GM12878 (cell line): ENCODE results near the gene UBE2J2. TPM values are rescaled to one million over a fixed set of nuclear protein-coding genes. Genes with fewer than 3 reads are reported as not detected.

Experiments
- ATAC-seq: fragments of 200-7000 bp; cut with Tn5 transposase; 3 replicates; pipeline ENCODE4 v1.9.1; 2020; ENCODE audit warnings: mild to moderate bottlenecking, moderate library complexity
- BruUV-seq: library from RNA; stranded (reverse); fragments of 400-500 nt; replicated peaks from 2 replicates; lab custom pipeline; 2021; lab: Mats Ljungman, UMichigan
- CTCF ChIA-PET: fragments of 300-600 bp; sonication (Branson Sonifier 250); formaldehyde crosslinking; extraction: SDS; loops from one replicate; lab custom pipeline; 2021; ENCODE audit warnings: inconsistent platforms; lab: Yijun Ruan, JAX
- POLR2A ChIA-PET: fragments of 350-600 bp; formaldehyde crosslinking; extraction: SDS; loops from one replicate; lab custom pipeline; 2021; ENCODE audit warnings: inconsistent platforms; lab: Charles Lee
- RAD21 ChIA-PET: fragments of 300-600 bp; sonication (Branson Sonifier 250); formaldehyde crosslinking; loops from one replicate; lab custom pipeline; 2023; ENCODE audit warnings: antibody characterized with exemption; ENCODE audit not compliant: unreplicated experiment; lab: Charles Lee
- SMC1A ChIA-PET: fragments of 300-600 bp; sonication (Branson Sonifier 250); formaldehyde crosslinking; loops from one replicate; lab custom pipeline; 2023; ENCODE audit not compliant: unreplicated experiment, uncharacterized antibody; lab: Charles Lee
- DNase-seq: peaks from one replicate; pipeline ENCODE4 v3.0.0-alpha.2; 2011; ENCODE audit warnings: low read depth, low spot score
- FAIRE-seq: peaks from 3 replicates; lab custom pipeline; 2011; peaks lifted over from hg19 to GRCh38; lab: Jason Lieb, UNC
- H2AFZ ChIP-seq: 2 replicates; pipeline ENCODE4 v1.6.0; 2011; ENCODE audit warnings: low read depth, low read length, control low read depth; ENCODE audit not compliant: control insufficient read depth
- H3K27ac ChIP-seq: 2 replicates; pipeline ENCODE4 v1.5.1; 2011; ENCODE audit warnings: control low read depth; ENCODE audit not compliant: control insufficient read depth, insufficient read depth
- H3K27me3 ChIP-seq, 2 experiments: replicated peaks in 1 of 2; 2 replicates each; pipeline versions ENCODE4 v1.6.0 to v1.6.1; 2011; ENCODE audit warnings: low read length in 1 of 2; ENCODE audit not compliant: control insufficient read depth in 2 of 2, insufficient read depth in 2 of 2
- H3K36me3 ChIP-seq, 2 experiments: 2 replicates each; pipeline ENCODE4 v1.5.1; 2011; ENCODE audit warnings: low read length in 1 of 2; ENCODE audit not compliant: control insufficient read depth in 2 of 2, insufficient read depth in 2 of 2
- H3K4me1 ChIP-seq: 2 replicates; pipeline ENCODE4 v1.6.1; 2011; ENCODE audit warnings: mild to moderate bottlenecking, low read length, moderate library complexity, mixed read lengths; ENCODE audit not compliant: control insufficient read depth, insufficient read depth
- H3K4me2 ChIP-seq: 2 replicates; pipeline ENCODE4 v1.6.0; 2011; ENCODE audit warnings: control low read depth; ENCODE audit not compliant: control insufficient read depth, insufficient read depth
- H3K4me3 ChIP-seq: fragments of 200-600 bp; sonication (generic); 2 replicates; pipeline ENCODE4 v1.5.1; 2016
- H3K79me2 ChIP-seq: 2 replicates; pipeline ENCODE4 v1.6.0; 2011; ENCODE audit warnings: low read length; ENCODE audit not compliant: control insufficient read depth, insufficient read depth
- H3K9ac ChIP-seq: 2 replicates; pipeline ENCODE4 v1.8.0; 2011; ENCODE audit warnings: low read length, control low read depth, mixed read lengths; ENCODE audit not compliant: control insufficient read depth, insufficient read depth
- H3K9me3 ChIP-seq: replicated peaks from 3 replicates; pipeline ENCODE4 v1.5.1; 2011; ENCODE audit warnings: mild to moderate bottlenecking, low read length; ENCODE audit not compliant: control insufficient read depth, insufficient read depth
- H4K20me1 ChIP-seq: 2 replicates; pipeline ENCODE4 v1.6.0; 2011; ENCODE audit not compliant: control insufficient read depth, insufficient read depth
- CBX3 ChIP-seq: fragments of 200-600 bp; sonication (generic); IDR thresholded peaks from 2 replicates; pipeline ENCODE4 v1.6.1; 2016; ENCODE audit warnings: low read depth, borderline replicate concordance
- CHD1 ChIP-seq: IDR thresholded peaks from 2 replicates; pipeline ENCODE4 v1.6.1; 2012; ENCODE audit warnings: low read depth, low read length, improper control_type of control experiment
- EZH2 ChIP-seq: IDR thresholded peaks from 2 replicates; pipeline ENCODE4 v1.6.1; 2012; ENCODE audit warnings: low read depth, mild to moderate bottlenecking, control low read depth, inconsistent platforms, low read length, borderline replicate concordance; ENCODE audit not compliant: control insufficient read depth
- HCFC1 ChIP-seq: fragments of 150-350 bp; IDR thresholded peaks from 2 replicates; pipeline ENCODE4 v1.6.1; 2014; ENCODE audit warnings: low read length
- HDAC6 ChIP-seq: fragments of 200-600 bp; sonication (generic); IDR thresholded peaks from one replicate; pipeline ENCODE4 v1.8.0; 2017; ENCODE audit warnings: antibody characterized with exemption; ENCODE audit not compliant: unreplicated experiment
- KDM1A ChIP-seq: fragments of 200-600 bp; sonication (generic); IDR thresholded peaks from 2 replicates; pipeline ENCODE4 v1.6.1; 2016; ENCODE audit warnings: borderline replicate concordance
- MEF2B ChIP-seq: fragments of 450-650 bp; IDR thresholded peaks from 2 replicates; pipeline ENCODE4 v1.6.1; 2018; ENCODE audit warnings: mild to moderate bottlenecking, moderate library complexity; ENCODE audit not compliant: partially characterized antibody, poor library complexity, severe bottlenecking
- POLR2A ChIP-seq: IDR thresholded peaks from 2 replicates; pipeline ENCODE4 v1.6.1; 2011; ENCODE audit warnings: low read depth, mild to moderate bottlenecking, low read length
- RAD51 ChIP-seq: fragments of 450-650 bp; IDR thresholded peaks from 2 replicates; pipeline ENCODE4 v1.6.1; 2016; ENCODE audit warnings: moderate library complexity, mild to moderate bottlenecking, inconsistent platforms
- SIX5 ChIP-seq: IDR thresholded peaks from 2 replicates; pipeline ENCODE4 v1.6.1; 2011; ENCODE audit warnings: mild to moderate bottlenecking, low read depth, low read length, moderate library complexity; ENCODE audit not compliant: severe bottlenecking
- STAT3 ChIP-seq: IDR thresholded peaks from 2 replicates; pipeline ENCODE4 v1.6.1; 2011; ENCODE audit warnings: low read depth, low read length, improper control_type of control experiment
- TCF12 ChIP-seq: IDR thresholded peaks from 2 replicates; pipeline ENCODE4 v1.6.1; 2011; ENCODE audit warnings: low read depth, mild to moderate bottlenecking, low read length
- WGBS: methylation state at CpG from one replicate; pipeline ENCODE4 v1.1.6; 2016; ENCODE audit warnings: low lambda C conversion rate; ENCODE audit not compliant: insufficient replicate concordance, insufficient coverage; ENCODE audit errors: missing lambda C conversion rate; 5-methylcytosine and 5-hydroxymethylcytosine counted together
- in situ Hi-C: fragments of 300-500 bp; cut with MboI; formaldehyde crosslinking; loops from 9 replicates; pipeline ENCODE4 v1.14.3; 2018; ENCODE audit warnings: mixed read lengths
- intact Hi-C: fragments of 100-400 bp; cut with micrococcal nuclease; formaldehyde crosslinking; loops from one replicate; pipeline ENCODE4 v1.14.2; 2022; ENCODE audit not compliant: unreplicated experiment
- polyA plus RNA-seq, 11 experiments: library from polyadenylated mRNA; depleted of rRNA in 4 of 11; unstranded in 6 of 11; stranded (reverse) in 5 of 11; fragments of >200 nt; fragmentation: Nextera tagmentation in 4 of 11; fragmentation: Illumina TruSeq in 1 of 11; extraction: Ambion mirVana in 4 of 11; extraction: Trizol in 1 of 11; gene quantifications; 1 replicate in 1 of 11; 2 replicates in 10 of 11; pipeline versions ENCODE4 v1.2.1 to v1.2.3, GENCODE V29; 2011 to 2016; ENCODE audit warnings: inconsistent platforms in 2 of 11, missing spikeins in 2 of 11, low read depth in 1 of 11
- total RNA-seq, 4 experiments: library from RNA; depleted of rRNA in 3 of 4; stranded (reverse); fragments of >200 nt in 3 of 4; fragmentation: Illumina TruSeq in 1 of 4; extraction: Trizol in 1 of 4; gene quantifications; 2 replicates each; pipeline versions ENCODE4 v1.2.1 to v1.2.3, GENCODE V29; 2013 to 2021
- TF ChIP-seq, protein P1 (sequence below): IDR thresholded peaks from 2 replicates; pipeline ENCODE4 v1.6.1; 2011; ENCODE audit warnings: low read depth, mild to moderate bottlenecking, low read length, moderate library complexity, borderline replicate concordance; ENCODE audit errors: extremely low read depth
- TF ChIP-seq, protein P2 (sequence below): IDR thresholded peaks from 2 replicates; pipeline ENCODE4 v1.6.1; 2011; ENCODE audit warnings: low read depth, low read length, improper control_type of control experiment, borderline replicate concordance

Gene UBE2J2
- total and polyA plus RNA-seq, 10 of the 15 experiments (the other 5 are each of a cell fraction or from before 2014, with no cell fraction given): 0.72 to 70.5 (median 49.2) TPM

DNA sequence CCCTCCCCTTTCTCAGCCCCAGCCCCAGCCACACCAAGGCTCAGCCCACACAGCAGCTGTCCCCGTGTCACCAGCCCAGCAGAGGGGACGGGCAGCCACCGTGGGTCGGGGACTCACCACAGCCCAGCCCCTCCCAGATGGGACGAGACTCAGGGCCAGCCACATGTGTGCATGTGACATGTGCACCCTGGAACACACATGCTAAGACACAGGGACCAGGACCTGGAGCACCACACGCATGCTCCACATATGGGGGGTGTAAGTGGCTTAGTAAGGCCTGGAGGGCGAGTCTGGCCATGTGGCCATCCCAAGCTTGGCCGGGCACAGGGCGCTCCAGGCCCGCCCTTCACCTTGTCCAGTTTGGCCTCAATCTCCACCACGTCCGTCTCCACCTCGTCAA, 30.1 kb upstream of the UBE2J2 start:
- Histone ChIP-seq H4K20me1 (no peaks in the 10 kb centered on the region), H2AFZ (no peak overlapping the region), H3K4me1 (peaks cover 27% of the 10 kb centered on the region)
- ATAC-seq: no peak
- CTCF ChIA-PET: no interaction called here
- in situ Hi-C loops: no loop called here
- TF ChIP-seq CHD1 (no peak), EZH2 (no peak), SIX5 (no peak), STAT3 (no peak), HCFC1 (no peak), RAD51 (no peak), CBX3 (no peak), POLR2A (no peak), KDM1A (no peak), HDAC6 (no peak), MEF2B (no peak), TCF12 (no peak)
- TF ChIP-seq, protein P1, sequence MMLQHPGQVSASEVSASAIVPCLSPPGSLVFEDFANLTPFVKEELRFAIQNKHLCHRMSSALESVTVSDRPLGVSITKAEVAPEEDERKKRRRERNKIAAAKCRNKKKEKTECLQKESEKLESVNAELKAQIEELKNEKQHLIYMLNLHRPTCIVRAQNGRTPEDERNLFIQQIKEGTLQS: no peak
- TF ChIP-seq, protein P2, sequence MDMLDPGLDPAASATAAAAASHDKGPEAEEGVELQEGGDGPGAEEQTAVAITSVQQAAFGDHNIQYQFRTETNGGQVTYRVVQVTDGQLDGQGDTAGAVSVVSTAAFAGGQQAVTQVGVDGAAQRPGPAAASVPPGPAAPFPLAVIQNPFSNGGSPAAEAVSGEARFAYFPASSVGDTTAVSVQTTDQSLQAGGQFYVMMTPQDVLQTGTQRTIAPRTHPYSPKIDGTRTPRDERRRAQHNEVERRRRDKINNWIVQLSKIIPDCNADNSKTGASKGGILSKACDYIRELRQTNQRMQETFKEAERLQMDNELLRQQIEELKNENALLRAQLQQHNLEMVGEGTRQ: no peak
- TF ChIP-seq, all 136 proteins: peak for 0
- Histone ChIP-seq H3K79me2 (peaks cover 20% of the 10 kb centered on the region), H3K4me2 (no peak overlapping the region), H3K27me3 (no peaks in the 10 kb centered on the region), H3K27ac (no peak overlapping the region), H3K9me3 (no peaks in the 10 kb centered on the region), H3K9ac (no peak overlapping the region), H3K36me3 (no peaks in the 10 kb centered on the region), H3K4me3 (no peak overlapping the region)
- FAIRE-seq: no peak
- WGBS: 85% methylated on average over 9 of the region's 13 CpGs
- ChIA-PET POLR2A (no interaction called here), SMC1A (no interaction called here), RAD21 (no interaction called here)
- DNase-seq: no peak
- intact Hi-C loops: no loop called here
- BruUV-seq: no TSS peak
